ENCODE data around the gene CCND2. TPM values are rescaled to one million over a fixed set of nuclear protein-coding genes. Genes with fewer than 3 reads are reported as not detected.

CCND2 gene
- total and polyA plus RNA-seq, 3 donors from 2014 or later: 7.9 to 21.3 (median 19.9) TPM

GRCh38 chr12:4307593-4308333 lies 34.2 kb downstream of the CCND2 start:
- 15 to 21% methylated on average over 18 to 25 of the region's 25 CpGs for WGBS, 2 donors

GRCh38 chr12:4308334-4308950 lies 34.9 kb downstream of the CCND2 start:
- peak overlapping the region in 1 of 2 donors; percentile 33 for H3K4me3 ChIP-seq
- WGBS, 2 donors: 43 to 65% methylated on average over 14 of the region's 14 CpGs
- H3K9me3 ChIP-seq: no peaks in the 10 kb centered on the region
- peaks cover 16% of the 10 kb centered on the region for H3K4me1 ChIP-seq
- no peaks in the 10 kb centered on the region for H3K36me3 ChIP-seq (ENCODE audit: low read depth, missing control alignments)
- peak overlapping the region in 1 of 2 donors; percentile 16 for H3K27ac ChIP-seq
- TF ChIP-seq CTCF (IDR thresholded peaks at IDR 0.05): no peak
- TF ChIP-seq POLR2A (IDR thresholded peaks at IDR 0.05): no peak
- no peak for DNase-seq
- intact Hi-C loops (cut with DNase I; ENCODE audit: low total_unique reads): no loop called here
- no peaks in the 10 kb centered on the region for H3K27me3 ChIP-seq

More at GRCh38 chr12:4307593-4308333, 34.2 kb downstream of the CCND2 start:
- DNase-seq: peak; percentile 80
- TF ChIP-seq CTCF (IDR thresholded peaks at IDR 0.05) (peak; percentile 40 to 63 (median 52)), POLR2A (IDR thresholded peaks at IDR 0.05) (no peak)
- H3K36me3 ChIP-seq (ENCODE audit: low read depth, missing control alignments): no peaks in the 10 kb centered on the region
- intact Hi-C loops (cut with DNase I; ENCODE audit: low total_unique reads): no loop called here
- peaks cover 21% of the 10 kb centered on the region for H3K4me1 ChIP-seq
- no peaks in the 10 kb centered on the region for H3K9me3 ChIP-seq
- peak overlapping the region in 1 of 2 donors; percentile 16 for H3K27ac ChIP-seq
- H3K27me3 ChIP-seq: no peaks in the 10 kb centered on the region
- peak overlapping the region in 1 of 2 donors; percentile 33 for H3K4me3 ChIP-seq

GRCh38 chr12:4311776-4312175 lies 38.2 kb downstream of the CCND2 start:
- Histone ChIP-seq H3K4me3 (no peak overlapping the region), H3K36me3 (ENCODE audit: low read depth, missing control alignments) (no peaks in the 10 kb centered on the region), H3K4me1 (peaks cover 12% of the 10 kb centered on the region), H3K9me3 (no peaks in the 10 kb centered on the region), H3K27me3 (no peaks in the 10 kb centered on the region), H3K27ac (no peak overlapping the region)
- DNase-seq: no peak
- TF ChIP-seq POLR2A (IDR thresholded peaks at IDR 0.05) (no peak), CTCF (IDR thresholded peaks at IDR 0.05) (no peak)
- WGBS, 2 donors: 86 to 94% methylated on average over 5 of the region's 5 CpGs
- intact Hi-C loops (cut with DNase I; ENCODE audit: low total_unique reads): no loop called here

DNA sequence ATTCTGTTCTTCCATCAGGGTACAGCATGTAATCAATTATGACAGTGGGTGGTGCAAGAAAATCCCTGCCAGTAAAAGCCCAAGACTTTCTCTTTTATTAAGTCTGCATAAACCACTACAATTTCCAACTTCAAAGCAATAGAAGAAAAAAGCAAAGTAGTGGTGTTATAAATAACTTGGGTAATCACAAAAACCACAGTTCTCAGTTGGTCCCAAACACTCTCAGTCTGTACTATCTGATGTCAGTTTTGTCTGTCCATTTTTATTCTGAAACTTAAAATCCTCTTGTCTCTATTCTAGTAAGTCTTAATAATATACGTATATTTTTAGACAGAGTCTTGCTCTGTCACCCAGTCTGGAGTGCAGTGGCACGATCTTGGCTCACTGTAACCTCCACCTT lies 38.7 kb downstream of the CCND2 start:
- no peaks in the 10 kb centered on the region for H3K36me3 ChIP-seq (ENCODE audit: low read depth, missing control alignments)
- intact Hi-C loops (cut with DNase I; ENCODE audit: low total_unique reads): no loop called here
- H3K4me1 ChIP-seq: peaks cover 12% of the 10 kb centered on the region
- H3K9me3 ChIP-seq: no peaks in the 10 kb centered on the region
- WGBS, 2 donors: 94 to 95% methylated on average over 2 of the region's 2 CpGs
- H3K27me3 ChIP-seq: no peaks in the 10 kb centered on the region
- H3K27ac ChIP-seq: no peak overlapping the region
- DNase-seq: no peak
- H3K4me3 ChIP-seq: no peak overlapping the region
- TF ChIP-seq CTCF (IDR thresholded peaks at IDR 0.05) (no peak), POLR2A (IDR thresholded peaks at IDR 0.05) (no peak)

Measured in testis (tissue), 3 donors.